Thyroid gland (tissue), 4 donors: ENCODE data around the gene LRRC4C. TPM values are rescaled to one million over a fixed set of nuclear protein-coding genes. Genes with fewer than 3 reads are reported as not detected.
A peak's percentile ranks its signal among the peaks of the same experiment; 100 is the strongest.

Experiments
- DNase-seq, 2 donors: peaks; one replicate each; pipeline ENCODE4 v3.0.0-alpha.2; 2019
- H3K27ac ChIP-seq, 3 donors: fragments of 200-600 bp; sonication (generic); 1 replicate in 2 of 3; 2 replicates in 1 of 3; pipeline ENCODE4 v1.5.1; 2016 to 2019; ENCODE audit warnings: mild to moderate bottlenecking in 1 of 3, moderate library complexity in 1 of 3
- H3K27me3 ChIP-seq: fragments of 200-600 bp; sonication (generic); one replicate; pipeline ENCODE4 v1.5.1; 2019
- H3K36me3 ChIP-seq, 2 donors: fragments of 200-600 bp; sonication (generic); one replicate each; pipeline ENCODE4 v1.5.1; 2016 to 2019
- H3K4me1 ChIP-seq, 2 donors: fragments of 200-600 bp; sonication (generic); one replicate each; pipeline ENCODE4 v1.5.1; 2017 to 2019
- H3K4me3 ChIP-seq, 3 donors: fragments of 200-600 bp; sonication (generic); replicated peaks in 1 of 3; 1 replicate in 2 of 3; 2 replicates in 1 of 3; pipeline ENCODE4 v1.5.1; 2016; ENCODE audit warnings: mild to moderate bottlenecking in 1 of 3
- H3K9me3 ChIP-seq: fragments of 200-600 bp; sonication (generic); one replicate; pipeline ENCODE4 v1.5.1; 2017
- CTCF ChIP-seq, 6 experiments: fragments of 200-600 bp in 3 of 6; fragments of 450-650 bp in 3 of 6; sonication (generic) in 3 of 6; IDR thresholded peaks; one replicate each; pipeline ENCODE4 v1.5.1; 2016 to 2019; ENCODE audit warnings: antibody characterized with exemption in 6 of 6, mild to moderate bottlenecking in 2 of 6, inconsistent platforms in 1 of 6, moderate library complexity in 1 of 6
- POLR2A ChIP-seq, 2 donors: fragments of 450-650 bp; IDR thresholded peaks; one replicate each; pipeline ENCODE4 v1.6.1; 2017; ENCODE audit warnings: antibody characterized with exemption in 2 of 2, mild to moderate bottlenecking in 2 of 2, moderate library complexity in 1 of 2
- WGBS, 2 donors: methylation state at CpG; one replicate each; pipeline ENCODE4 v1.1.5; 2017; 5-methylcytosine and 5-hydroxymethylcytosine counted together
- intact Hi-C: fragments of 100-400 bp; cut with DNase I; formaldehyde crosslinking; loops from one replicate; pipeline ENCODE4 v1.15.1; 2023
- total RNA-seq, 4 donors: library from RNA; depleted of rRNA; stranded (reverse); fragments of >200 nt; gene quantifications; one replicate each; pipeline ENCODE4 v1.2.3, GENCODE V29; 2016

LRRC4C gene
- total RNA-seq, 4 donors from 2014 or later: 4.6 to 13.9 (median 7.8) TPM

- Histone ChIP-seq H3K36me3 (no peaks in the 10 kb centered on the region), H3K27me3 (no peaks in the 10 kb centered on the region), H3K4me1 (no peaks in the 10 kb centered on the region), H3K4me3 (no peak overlapping the region), H3K27ac (no peak overlapping the region), H3K9me3 (no peaks in the 10 kb centered on the region)
- DNase-seq: peak in 1 of 2 donors; percentile 2
- TF ChIP-seq POLR2A (IDR thresholded peaks at IDR 0.05): no peak
- no peak for TF ChIP-seq CTCF (IDR thresholded peaks at IDR 0.05)
- 87 to 93% methylated on average over 5 of the region's 5 CpGs for WGBS, 2 donors
- intact Hi-C loops: no loop called here
Measured at GRCh38 chr11:41246399-41246745, 213.1 kb downstream of the LRRC4C start.

- Histone ChIP-seq H3K4me1 (no peaks in the 10 kb centered on the region), H3K27me3 (no peaks in the 10 kb centered on the region), H3K9me3 (no peaks in the 10 kb centered on the region), H3K27ac (no peak overlapping the region), H3K36me3 (no peaks in the 10 kb centered on the region), H3K4me3 (no peak overlapping the region)
- intact Hi-C loops: no loop called here
- TF ChIP-seq POLR2A (IDR thresholded peaks at IDR 0.05): no peak
- no peak for TF ChIP-seq CTCF (IDR thresholded peaks at IDR 0.05)
- WGBS, 2 donors: 82 to 89% methylated on average over 7 to 8 of the region's 10 CpGs
- DNase-seq: peak; percentile 1 to 3
Measured at GRCh38 chr11:41245704-41246398, 213.6 kb downstream of the LRRC4C start.

GRCh38 chr11:41245184-41245583 is 214.3 kb downstream of the LRRC4C start:
- peak; percentile 2 to 26 for DNase-seq
- Histone ChIP-seq H3K9me3 (no peaks in the 10 kb centered on the region), H3K4me3 (no peak overlapping the region), H3K27ac (no peak overlapping the region), H3K27me3 (no peaks in the 10 kb centered on the region), H3K4me1 (no peaks in the 10 kb centered on the region), H3K36me3 (no peaks in the 10 kb centered on the region)
- 69 to 88% methylated on average over 6 to 10 of the region's 10 CpGs for WGBS, 2 donors
- TF ChIP-seq CTCF (IDR thresholded peaks at IDR 0.05) (no peak), POLR2A (IDR thresholded peaks at IDR 0.05) (no peak)
- intact Hi-C loops: no loop called here

GRCh38 chr11:41237382-41237781 is 222.1 kb downstream of the LRRC4C start:
- 43 to 67% methylated on average over 6 of the region's 6 CpGs for WGBS, 2 donors
- intact Hi-C loops: no loop called here
- TF ChIP-seq CTCF (IDR thresholded peaks at IDR 0.05): no peak
- no peak for TF ChIP-seq POLR2A (IDR thresholded peaks at IDR 0.05)
- peak in 1 of 2 donors; percentile 2 for DNase-seq
- Histone ChIP-seq H3K4me1 (no peaks in the 10 kb centered on the region), H3K27me3 (no peaks in the 10 kb centered on the region), H3K9me3 (no peaks in the 10 kb centered on the region), H3K4me3 (no peak overlapping the region), H3K36me3 (no peaks in the 10 kb centered on the region), H3K27ac (no peak overlapping the region)

GRCh38 chr11:41235668-41236067 is 223.8 kb downstream of the LRRC4C start:
- intact Hi-C loops: no loop called here
- no peak overlapping the region for H3K4me3 ChIP-seq
- TF ChIP-seq CTCF (IDR thresholded peaks at IDR 0.05) (no peak), POLR2A (IDR thresholded peaks at IDR 0.05) (no peak)
- no peaks in the 10 kb centered on the region for H3K9me3 ChIP-seq
- DNase-seq: no peak
- no peaks in the 10 kb centered on the region for H3K4me1 ChIP-seq
- H3K27ac ChIP-seq: no peak overlapping the region
- no peaks in the 10 kb centered on the region for H3K36me3 ChIP-seq
- H3K27me3 ChIP-seq: no peaks in the 10 kb centered on the region
- WGBS, 2 donors: 91% methylated on average over 1 of the region's 1 CpG
